Lung (tissue), 12 donors: ENCODE results near the gene TEX22. TPM values are rescaled to one million over a fixed set of nuclear protein-coding genes. Genes with fewer than 3 reads are reported as not detected.

ENCODE experiments used
- ATAC-seq: fragments of 200-7000 bp; cut with Tn5 transposase; one replicate; pipeline ENCODE4 v1.9.1; 2020; ENCODE audit warnings: moderate number of reproducible peaks; ENCODE audit not compliant: insufficient read depth, low FRiP score
- DNase-seq, 3 donors: peaks; one replicate each; pipeline ENCODE4 v3.0.0-alpha.2; 2013 to 2017
- H3K27ac ChIP-seq, 2 donors: one replicate each; pipeline ENCODE4 v1.5.1; 2013; ENCODE audit warnings: mild to moderate bottlenecking in 2 of 2, moderate library complexity in 2 of 2, control low read depth in 1 of 2, inconsistent platforms in 1 of 2, low read depth in 1 of 2, low read length in 1 of 2
- H3K27me3 ChIP-seq, 3 donors: one replicate each; pipeline ENCODE4 v1.5.1; 2013; ENCODE audit warnings: low read length in 2 of 3; ENCODE audit not compliant: control insufficient read depth in 3 of 3, insufficient read depth in 3 of 3
- H3K36me3 ChIP-seq, 4 donors: one replicate each; pipeline ENCODE4 v1.5.1; 2013; ENCODE audit warnings: low read length in 4 of 4, mild to moderate bottlenecking in 1 of 4, moderate library complexity in 1 of 4; ENCODE audit not compliant: control insufficient read depth in 4 of 4, insufficient read depth in 4 of 4
- H3K4me1 ChIP-seq, 5 donors: one replicate each; pipeline ENCODE4 v1.5.1; 2013; ENCODE audit warnings: low read length in 5 of 5, mild to moderate bottlenecking in 2 of 5, moderate library complexity in 1 of 5; ENCODE audit not compliant: control insufficient read depth in 5 of 5, insufficient read depth in 5 of 5
- H3K4me3 ChIP-seq: one replicate; pipeline ENCODE4 v1.5.1; 2013; ENCODE audit warnings: mild to moderate bottlenecking, control low read depth, moderate library complexity
- H3K9ac ChIP-seq, 2 donors: one replicate each; pipeline ENCODE4 v1.5.1; 2013; ENCODE audit warnings: low read length in 2 of 2, control low read depth in 1 of 2; ENCODE audit not compliant: insufficient read depth in 1 of 2
- H3K9me3 ChIP-seq, 4 donors: one replicate each; pipeline ENCODE4 v1.5.1; 2013; ENCODE audit warnings: low read length in 3 of 4, mild to moderate bottlenecking in 1 of 4, moderate library complexity in 1 of 4; ENCODE audit not compliant: control insufficient read depth in 4 of 4, insufficient read depth in 3 of 4
- CTCF ChIP-seq: IDR thresholded peaks from 2 replicates; pipeline ENCODE4 v1.5.1; 2012; ENCODE audit warnings: mild to moderate bottlenecking; ENCODE audit errors: control extremely low read depth, extremely low read depth
- WGBS, 2 donors: extraction: QIAGEN DNeasy Blood & Tissue Kit; methylation state at CpG; one replicate each; pipeline ENCODE4 v1.1.7; 2013; 5-methylcytosine and 5-hydroxymethylcytosine counted together
- polyA plus RNA-seq, 2 donors: library from polyadenylated mRNA; stranded (reverse); fragments of 200-250 nt; gene quantifications; one replicate each; pipeline ENCODE4 v1.2.1, GENCODE V29; 2013
- total RNA-seq, 2 donors: library from RNA; depleted of rRNA in 1 of 2; stranded (reverse); fragments of >200 nt in 1 of 2; gene quantifications; one replicate each; pipeline ENCODE4 v1.2.1, GENCODE V29; 2014 to 2021
- donor health status: control.
- donor health status: control.
- donor health status: Bipolar disorder and iron deficiency.
- donor health status: healthy.
- donor health status: DM: yes; HTN: yes; CAD: no.

Gene TEX22
- total and polyA plus RNA-seq, 4 donors = 0.17 to 2.1 (median 0.29) TPM

GRCh38 chr14:105399466-105399775, 1.1 kb downstream of the TEX22 start:
- Histone ChIP-seq H3K27me3 (no peaks in the 10 kb centered on the region), H3K9ac (no peak overlapping the region), H3K27ac (peak overlapping the region in 1 of 2 donors; percentile 95), H3K4me1 (peaks cover 0 to 24% (median 7%) of the 10 kb centered on the region in 5 donors), H3K4me3 (no peak overlapping the region), H3K36me3 (peaks cover 5 to 19% (median 12%) of the 10 kb centered on the region in 4 donors), H3K9me3 (peaks cover 0 to 7% (median 2%) of the 10 kb centered on the region in 4 donors)
- TF ChIP-seq CTCF = no peak
- 78 to 86% methylated on average over 8 of the region's 8 CpGs for WGBS, 2 donors
- ATAC-seq (no peak), DNase-seq (no peak)

- Histone ChIP-seq H3K4me1 (peaks cover 0 to 24% (median 7%) of the 10 kb centered on the region in 5 donors), H3K36me3 (peaks cover 5 to 19% (median 10%) of the 10 kb centered on the region in 4 donors), H3K27ac (no peak overlapping the region), H3K4me3 (no peak overlapping the region), H3K9me3 (peaks cover 0 to 7% (median 2%) of the 10 kb centered on the region in 4 donors), H3K27me3 (no peaks in the 10 kb centered on the region), H3K9ac (no peak overlapping the region)
- DNase-seq = no peak
- WGBS, 2 donors = 92 to 97% methylated on average over 9 of the region's 9 CpGs
- TF ChIP-seq CTCF = no peak
- no peak for ATAC-seq
These were observed 1.7 kb downstream of the TEX22 start for GRCh38 chr14:105400016-105400415.

GRCh38 chr14:105401699-105402098, 3.4 kb downstream of the TEX22 start:
- TF ChIP-seq CTCF = no peak
- no peak overlapping the region for H3K4me3 ChIP-seq
- H3K27me3 ChIP-seq = no peaks in the 10 kb centered on the region
- peaks cover 0 to 7% (median 2%) of the 10 kb centered on the region in 4 donors for H3K9me3 ChIP-seq
- H3K9ac ChIP-seq = no peak overlapping the region
- H3K36me3 ChIP-seq = peaks cover 5 to 19% (median 10%) of the 10 kb centered on the region in 4 donors
- WGBS, 2 donors = 97 to 98% methylated on average over 9 of the region's 9 CpGs
- H3K4me1 ChIP-seq = peaks cover 0 to 23% (median 7%) of the 10 kb centered on the region in 5 donors
- no peak overlapping the region for H3K27ac ChIP-seq
- no peak for ATAC-seq
- DNase-seq = no peak

- DNase-seq (no peak), ATAC-seq (no peak)
- Histone ChIP-seq H3K4me1 (peaks cover 0 to 13% (median 0%) of the 10 kb centered on the region in 5 donors), H3K36me3 (no peaks in the 10 kb centered on the region), H3K4me3 (no peak overlapping the region), H3K9ac (no peak overlapping the region), H3K27me3 (peaks cover 0 to 6% (median 4%) of the 10 kb centered on the region in 3 donors), H3K27ac (no peak overlapping the region), H3K9me3 (peaks cover 0 to 3% (median 0%) of the 10 kb centered on the region in 4 donors)
- WGBS, 2 donors = 82 to 89% methylated on average over 12 to 13 of the region's 13 CpGs
- no peak for TF ChIP-seq CTCF
These were observed 10.3 kb downstream of the TEX22 start for GRCh38 chr14:105408592-105408991.
